Body of pancreas (tissue), 4 donors: ENCODE data around the gene OR4N2.
"Not testable (repeated sequence)": the region's sequence is repeated elsewhere in the genome, so short reads cannot be mapped to it uniquely, and the experiment has no call there.

Experiments used
- POLR2A ChIP-seq, 3 donors: fragments of 450-650 bp; IDR thresholded peaks; one replicate each; pipeline ENCODE4 v1.6.1; 2016; ENCODE audit warnings: antibody characterized with exemption in 3 of 3, mild to moderate bottlenecking in 2 of 3
- TF ChIP-seq, protein P1 (sequence below), 7 experiments: fragments of 450-650 bp in 4 of 7; fragments of 200-600 bp in 3 of 7; sonication (generic) in 3 of 7; IDR thresholded peaks; one replicate each; pipeline ENCODE4 v1.5.1; 2016 to 2019; ENCODE audit warnings: antibody characterized with exemption in 7 of 7

DNA sequence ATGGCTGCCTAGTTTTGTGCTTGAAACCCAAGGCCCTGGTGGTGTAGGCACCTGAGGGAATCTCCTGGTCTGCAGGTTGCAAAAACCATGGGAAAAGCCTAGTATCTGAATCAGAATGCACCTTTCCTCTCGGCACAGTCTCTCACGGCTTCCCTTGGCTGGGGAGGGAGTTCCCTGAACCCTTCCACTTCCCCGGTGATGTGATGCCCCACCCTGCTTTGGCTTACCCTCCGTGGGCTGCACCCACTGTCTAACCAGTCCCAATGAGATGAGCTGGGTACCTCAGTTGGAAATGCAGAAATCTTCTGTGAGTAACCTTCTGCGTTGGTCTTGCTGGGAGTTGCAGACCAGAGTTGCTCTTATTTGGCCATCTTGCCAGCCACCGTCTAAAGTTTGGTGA lies 17.4 kb downstream of the OR4N2 start:
- TF ChIP-seq, protein P1, sequence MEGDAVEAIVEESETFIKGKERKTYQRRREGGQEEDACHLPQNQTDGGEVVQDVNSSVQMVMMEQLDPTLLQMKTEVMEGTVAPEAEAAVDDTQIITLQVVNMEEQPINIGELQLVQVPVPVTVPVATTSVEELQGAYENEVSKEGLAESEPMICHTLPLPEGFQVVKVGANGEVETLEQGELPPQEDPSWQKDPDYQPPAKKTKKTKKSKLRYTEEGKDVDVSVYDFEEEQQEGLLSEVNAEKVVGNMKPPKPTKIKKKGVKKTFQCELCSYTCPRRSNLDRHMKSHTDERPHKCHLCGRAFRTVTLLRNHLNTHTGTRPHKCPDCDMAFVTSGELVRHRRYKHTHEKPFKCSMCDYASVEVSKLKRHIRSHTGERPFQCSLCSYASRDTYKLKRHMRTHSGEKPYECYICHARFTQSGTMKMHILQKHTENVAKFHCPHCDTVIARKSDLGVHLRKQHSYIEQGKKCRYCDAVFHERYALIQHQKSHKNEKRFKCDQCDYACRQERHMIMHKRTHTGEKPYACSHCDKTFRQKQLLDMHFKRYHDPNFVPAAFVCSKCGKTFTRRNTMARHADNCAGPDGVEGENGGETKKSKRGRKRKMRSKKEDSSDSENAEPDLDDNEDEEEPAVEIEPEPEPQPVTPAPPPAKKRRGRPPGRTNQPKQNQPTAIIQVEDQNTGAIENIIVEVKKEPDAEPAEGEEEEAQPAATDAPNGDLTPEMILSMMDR (IDR thresholded peaks at IDR 0.05): not testable (repeated sequence)
- not testable (repeated sequence) for TF ChIP-seq POLR2A (IDR thresholded peaks at IDR 0.05)
